K562 (cell line): ENCODE data around the gene ABCC1. TPM values are rescaled to one million over a fixed set of nuclear protein-coding genes. Genes with fewer than 3 reads are reported as not detected.
"Not testable (repeated sequence)": the region's sequence is repeated elsewhere in the genome, so short reads cannot be mapped to it uniquely, and the experiment has no call there.

ENCODE experiments used
- ATAC-seq: fragments of 200-7000 bp; cut with Tn5 transposase; 3 replicates; pipeline ENCODE4 v1.9.1; 2020; ENCODE audit warnings: moderate library complexity
- BruUV-seq: library from RNA; stranded (reverse); fragments of 400-500 nt; replicated peaks from 2 replicates; lab custom pipeline; 2021; lab: Mats Ljungman, UMichigan
- CTCF ChIA-PET: fragments of 300-600 bp; formaldehyde crosslinking; extraction: SDS; loops from one replicate; lab custom pipeline; 2021; ENCODE audit warnings: low intra/inter-chr PET ratio; lab: Yijun Ruan, JAX
- POLR2A ChIA-PET: fragments of 300-600, 350-650 bp; sonication (Branson Sonifier 250); formaldehyde crosslinking; extraction: SDS; loops from one replicate; lab custom pipeline; 2021; ENCODE audit warnings: antibody characterized with exemption, inconsistent platforms; lab: Yijun Ruan, JAX
- DNase-seq, 4 experiments: peaks; one replicate each; pipeline versions ENCODE4 v3.0.0 to v3.0.0-alpha.2; 2011 to 2018; ENCODE audit warnings: low spot score in 3 of 4, mixed read lengths in 3 of 4; ENCODE audit errors: extremely low read depth in 1 of 4
- FAIRE-seq: peaks from 2 replicates; lab custom pipeline; 2011; peaks lifted over from hg19 to GRCh38; lab: Jason Lieb, UNC
- H2AFZ ChIP-seq: 2 replicates; pipeline ENCODE4 v1.6.0; 2011; ENCODE audit warnings: low read depth, low read length, control low read depth, inconsistent platforms
- H3K27ac ChIP-seq: fragments of 200-600 bp; 3 replicates; pipeline ENCODE4 v1.8.0; 2011; ENCODE audit warnings: low read depth, mild to moderate bottlenecking, control low read depth, inconsistent platforms, low read length, moderate library complexity, mixed read lengths; ENCODE audit errors: extremely low read depth
- H3K27me3 ChIP-seq, 2 experiments: fragments of 300-600 bp in 1 of 2; 2 replicates in 1 of 2; 3 replicates in 1 of 2; pipeline versions ENCODE4 v1.6.0 to v1.8.0; 2011; ENCODE audit warnings: inconsistent platforms in 2 of 2, low read length in 2 of 2, mild to moderate bottlenecking in 1 of 2, mixed read lengths in 1 of 2, moderate library complexity in 1 of 2; ENCODE audit not compliant: control insufficient read depth in 2 of 2, insufficient read depth in 2 of 2
- H3K36me3 ChIP-seq: fragments of 300-600 bp; 3 replicates; pipeline ENCODE4 v1.8.0; 2011; ENCODE audit warnings: mild to moderate bottlenecking, low read length, inconsistent platforms; ENCODE audit not compliant: control insufficient read depth, insufficient read depth
- H3K4me1 ChIP-seq, 2 experiments: fragments of 200-600 bp in 1 of 2; replicated peaks in 1 of 2; 2 replicates in 1 of 2; 3 replicates in 1 of 2; pipeline versions ENCODE4 v1.5.1 to v1.8.0; 2011; ENCODE audit warnings: inconsistent platforms in 2 of 2, low read length in 2 of 2, mild to moderate bottlenecking in 1 of 2, mixed read lengths in 1 of 2, moderate library complexity in 1 of 2; ENCODE audit not compliant: control insufficient read depth in 2 of 2, insufficient read depth in 2 of 2
- H3K4me2 ChIP-seq: 2 replicates; pipeline ENCODE4 v1.6.1; 2011; ENCODE audit warnings: low read length, control low read depth, inconsistent platforms, mixed read lengths; ENCODE audit not compliant: insufficient read depth
- H3K4me3 ChIP-seq: fragments of 200-600 bp; sonication (generic), shearing (Covaris generic); 2 replicates; pipeline ENCODE4 v1.5.1; 2016; ENCODE audit warnings: control low read depth, inconsistent platforms
- H3K79me2 ChIP-seq: fragments of 200-600 bp; 3 replicates; pipeline ENCODE4 v1.8.0; 2011; ENCODE audit warnings: low read length, inconsistent platforms; ENCODE audit not compliant: control insufficient read depth, insufficient read depth
- H3K9ac ChIP-seq, 2 experiments: 2 replicates each; pipeline versions ENCODE4 v1.6.0 to v1.6.1; 2011; ENCODE audit warnings: low read depth in 2 of 2, low read length in 2 of 2, control low read depth in 1 of 2, inconsistent platforms in 1 of 2, mild to moderate bottlenecking in 1 of 2, mixed read lengths in 1 of 2; ENCODE audit not compliant: insufficient read depth in 1 of 2
- H3K9me1 ChIP-seq: one replicate; pipeline ENCODE4 v1.6.0; 2011; ENCODE audit warnings: inconsistent platforms, mild to moderate bottlenecking, low read length, moderate library complexity; ENCODE audit not compliant: control insufficient read depth, insufficient read depth
- H3K9me3 ChIP-seq: replicated peaks from 2 replicates; pipeline ENCODE4 v1.5.1; 2011; ENCODE audit warnings: low read depth, low read length, inconsistent platforms; ENCODE audit not compliant: control insufficient read depth, insufficient read depth
- H4K20me1 ChIP-seq: replicated peaks from 2 replicates; pipeline ENCODE4 v1.6.1; 2011; ENCODE audit warnings: low read length, inconsistent platforms, mixed read lengths; ENCODE audit not compliant: control insufficient read depth, insufficient read depth
- ATF3 ChIP-seq, 2 experiments: fragments of 450-650 bp in 1 of 2; sonication (generic) in 1 of 2; formaldehyde crosslinking in 1 of 2; IDR thresholded peaks in 1 of 2; conservative IDR thresholded peaks in 1 of 2; 2 replicates each; pipeline versions ENCODE4 v1.6.1 to v1.8.1; 2016 to 2023; ENCODE audit warnings: mild to moderate bottlenecking in 2 of 2, moderate library complexity in 2 of 2, inconsistent platforms in 1 of 2, missing genetic modification reagents in 1 of 2
- CEBPB ChIP-seq: fragments of 450-650 bp; IDR thresholded peaks from 2 replicates; pipeline ENCODE4 v1.6.1; 2016; ENCODE audit warnings: missing genetic modification characterization, missing compliant biosample characterization
- CEBPG ChIP-seq, 3 experiments: fragments of 200-800 bp in 1 of 3; sonication (Bioruptor generic) in 1 of 3; sonication (generic) in 1 of 3; formaldehyde crosslinking in 1 of 3; IDR thresholded peaks in 2 of 3; conservative IDR thresholded peaks in 1 of 3; 2 replicates each; pipeline versions ENCODE4 v1.6.1 to v1.8.0; 2016 to 2022; ENCODE audit warnings: missing compliant biosample characterization in 2 of 3, missing genetic modification characterization in 2 of 3, mild to moderate bottlenecking in 1 of 3, missing genetic modification reagents in 1 of 3
- WGBS: fragments of 100-300 bp; shearing (Covaris generic); methylation state at CpG from one replicate; pipeline ENCODE4 v1.1.6; 2016; ENCODE audit warnings: low coverage, mixed read lengths; ENCODE audit not compliant: insufficient coverage; ENCODE audit errors: missing lambda C conversion rate; 5-methylcytosine and 5-hydroxymethylcytosine counted together
- in situ Hi-C: fragments of 300-500 bp; cut with MboI; formaldehyde crosslinking; loops from 4 replicates; pipeline ENCODE4 v1.15.0; 2018; ENCODE audit warnings: inconsistent platforms, mixed read lengths
- intact Hi-C: fragments of 100-400 bp; cut with micrococcal nuclease; formaldehyde crosslinking; loops from 2 replicates; pipeline ENCODE4 v1.14.2; 2022
- polyA plus RNA-seq, 8 experiments: library from polyadenylated mRNA; depleted of rRNA in 4 of 8; stranded (reverse) in 5 of 8; unstranded in 3 of 8; fragments of >200 nt; fragmentation: Nextera tagmentation in 2 of 8; fragmentation: Illumina TruSeq in 1 of 8; extraction: Ambion mirVana in 2 of 8; extraction: Trizol in 1 of 8; gene quantifications; 2 replicates each; pipeline versions ENCODE4 v1.2.1 to v1.2.3, GENCODE V29; 2011 to 2014; ENCODE audit warnings: inconsistent platforms in 1 of 8, missing spikeins in 1 of 8
- total RNA-seq, 7 experiments: library from RNA; depleted of rRNA in 6 of 7; stranded (reverse); fragments of >200 nt in 6 of 7; fragmentation: Illumina TruSeq in 2 of 7; extraction: Trizol in 2 of 7; gene quantifications; 2 replicates each; pipeline versions ENCODE4 v1.2.1 to v1.2.3, GENCODE V29; 2011 to 2021; ENCODE audit warnings: low replicate concordance in 1 of 7

ABCC1 gene
- total and polyA plus RNA-seq, 9 of the 15 experiments (the other 6 are each of a cell fraction or from before 2014, with no cell fraction given) = 3.9 to 41.6 (median 10.0) TPM

GRCh38 chr16:16181748-16182147 lies 232.3 kb downstream of the ABCC1 start:
- TF ChIP-seq ATF3 (IDR thresholded peaks at IDR 0.05) (peak; percentile 57), CEBPG (CRISPR knock-in tag; IDR thresholded peaks at IDR 0.05) (peak; percentile 45), CEBPG (tag; conservative IDR thresholded peaks at IDR 0.05 in 1 of 2, IDR thresholded peaks at IDR 0.05 in 1 of 2) (peak; percentile 21 to 48; a peak in 3 of 4 replicates), CEBPB (peak; percentile 55)
- H3K9me1 ChIP-seq; H3K27ac ChIP-seq; H4K20me1 ChIP-seq; H3K4me1 ChIP-seq; H3K9ac ChIP-seq; H2AFZ ChIP-seq; in situ Hi-C loops; H3K36me3 ChIP-seq; ATAC-seq; H3K79me2 ChIP-seq; CTCF ChIA-PET; FAIRE-seq; H3K4me2 ChIP-seq; BruUV-seq; DNase-seq; H3K4me3 ChIP-seq; H3K9me3 ChIP-seq; TF ChIP-seq ATF3 (CRISPR knock-in tag; conservative IDR thresholded peaks at IDR 0.05): not testable (repeated sequence)
- WGBS = 2% methylated on average over 3 of the region's 3 CpGs
- H3K27me3 ChIP-seq = peaks cover 0 to 25% of the 10 kb centered on the region in 2 experiments; a peak in 3 of 5 replicates
- POLR2A ChIA-PET = interaction anchor here (0.6 to 0.7 kb wide), 2 partner anchors 15 to 332 kb away, joined by 3 read pairs; no protein-coding TSS in a partner anchor
- intact Hi-C loops = loop anchor here (5.0 kb wide), 1 partner anchor 44 kb away; no protein-coding TSS in a partner anchor
